Esophagus (tissue), 2 donors: ENCODE measurements around the gene KCNG2. TPM values are rescaled to one million over a fixed set of nuclear protein-coding genes. Genes with fewer than 3 reads are reported as not detected.

Experiments
- H3K27ac ChIP-seq, 2 donors: one replicate each; pipeline ENCODE4 v1.5.1; 2013; ENCODE audit warnings: low read depth in 2 of 2, mild to moderate bottlenecking in 2 of 2, inconsistent platforms in 1 of 2, low read length in 1 of 2, moderate library complexity in 1 of 2
- H3K27me3 ChIP-seq, 2 donors: one replicate each; pipeline ENCODE4 v1.6.1; 2013; ENCODE audit warnings: low read length in 2 of 2, control low read depth in 1 of 2, mild to moderate bottlenecking in 1 of 2; ENCODE audit not compliant: insufficient read depth in 2 of 2, control insufficient read depth in 1 of 2
- H3K36me3 ChIP-seq, 2 donors: one replicate each; pipeline ENCODE4 v1.6.1; 2013; ENCODE audit warnings: low read length in 1 of 2; ENCODE audit not compliant: control insufficient read depth in 2 of 2, insufficient read depth in 2 of 2
- H3K4me1 ChIP-seq, 2 donors: one replicate each; pipeline ENCODE4 v1.6.1; 2013; ENCODE audit warnings: low read length in 1 of 2; ENCODE audit not compliant: control insufficient read depth in 2 of 2, insufficient read depth in 2 of 2
- H3K4me3 ChIP-seq, 2 donors: one replicate each; pipeline ENCODE4 v1.5.1; 2013; ENCODE audit warnings: low read length in 2 of 2, mild to moderate bottlenecking in 2 of 2, low read depth in 1 of 2, moderate library complexity in 1 of 2
- H3K9me3 ChIP-seq, 2 donors: one replicate each; pipeline ENCODE4 v1.6.1; 2013; ENCODE audit warnings: mild to moderate bottlenecking in 2 of 2, low read depth in 1 of 2, low read length in 1 of 2, moderate library complexity in 1 of 2; ENCODE audit not compliant: control insufficient read depth in 2 of 2, insufficient read depth in 1 of 2
- WGBS, 2 donors: extraction: QIAGEN DNeasy Blood & Tissue Kit; methylation state at CpG; one replicate each; pipeline ENCODE4 v1.1.7; 2013; 5-methylcytosine and 5-hydroxymethylcytosine counted together
- polyA plus RNA-seq, 2 donors: library from polyadenylated mRNA; stranded (reverse); fragments of 200-250 nt; gene quantifications; one replicate each; pipeline ENCODE4 v1.2.3, GENCODE V29; 2013
- donor health status: healthy with polysubstance abuse.
- donor health status: Bipolar disorder and iron deficiency.

The KCNG2 gene
- polyA plus RNA-seq, 2 donors = 0.04 TPM; not detected in 1

GRCh38 chr18:79919089-79919488 is 121.4 kb downstream of the KCNG2 start:
- Histone ChIP-seq H3K36me3 (peaks cover 12 to 53% of the 10 kb centered on the region in 2 donors), H3K4me1 (no peaks in the 10 kb centered on the region), H3K27ac (no peak overlapping the region), H3K27me3 (no peaks in the 10 kb centered on the region), H3K4me3 (no peak overlapping the region), H3K9me3 (peaks cover 0 to 2% of the 10 kb centered on the region in 2 donors)
- WGBS, 2 donors = 96 to 98% methylated on average over 19 of the region's 19 CpGs

- peaks cover 4 to 38% of the 10 kb centered on the region in 2 donors for H3K36me3 ChIP-seq
- H3K27ac ChIP-seq = no peak overlapping the region
- H3K4me1 ChIP-seq = peaks cover 0 to 3% of the 10 kb centered on the region in 2 donors
- H3K27me3 ChIP-seq = no peaks in the 10 kb centered on the region
- no peaks in the 10 kb centered on the region for H3K9me3 ChIP-seq
- WGBS, 2 donors = 96 to 97% methylated on average over 22 to 24 of the region's 24 CpGs
- no peak overlapping the region for H3K4me3 ChIP-seq
Observed at GRCh38 chr18:79921984-79922965, 124.5 kb downstream of the KCNG2 start.

GRCh38 chr18:79922971-79923411 is 125.3 kb downstream of the KCNG2 start:
- H3K4me1 ChIP-seq = peaks cover 0 to 3% of the 10 kb centered on the region in 2 donors
- 85 to 92% methylated on average over 14 to 17 of the region's 17 CpGs for WGBS, 2 donors
- H3K9me3 ChIP-seq = no peaks in the 10 kb centered on the region
- H3K4me3 ChIP-seq = no peak overlapping the region
- H3K36me3 ChIP-seq = peaks cover 4 to 35% of the 10 kb centered on the region in 2 donors
- H3K27me3 ChIP-seq = no peaks in the 10 kb centered on the region
- no peak overlapping the region for H3K27ac ChIP-seq

GRCh38 chr18:79923896-79924585 is 126.3 kb downstream of the KCNG2 start:
- H3K4me3 ChIP-seq = no peak overlapping the region
- peaks cover under 1 to 31% of the 10 kb centered on the region in 2 donors for H3K36me3 ChIP-seq
- peaks cover 0 to 3% of the 10 kb centered on the region in 2 donors for H3K4me1 ChIP-seq
- H3K9me3 ChIP-seq = peaks cover 0 to 1% of the 10 kb centered on the region in 2 donors
- no peaks in the 10 kb centered on the region for H3K27me3 ChIP-seq
- no peak overlapping the region for H3K27ac ChIP-seq
- WGBS, 2 donors = 96 to 97% methylated on average over 26 of the region's 26 CpGs

GRCh38 chr18:79924814-79925731 is 127.3 kb downstream of the KCNG2 start:
- Histone ChIP-seq H3K36me3 (peaks cover 0 to 31% of the 10 kb centered on the region in 2 donors), H3K4me3 (no peak overlapping the region)

GRCh38 chr18:79926306-79926705 is 128.6 kb downstream of the KCNG2 start:
- peaks cover 0 to 3% of the 10 kb centered on the region in 2 donors for H3K4me1 ChIP-seq
- peaks cover 0 to 31% of the 10 kb centered on the region in 2 donors for H3K36me3 ChIP-seq
- H3K9me3 ChIP-seq = peaks cover 0 to 5% of the 10 kb centered on the region in 2 donors
- H3K27me3 ChIP-seq = no peaks in the 10 kb centered on the region
- H3K4me3 ChIP-seq = no peak overlapping the region
- H3K27ac ChIP-seq = no peak overlapping the region
- WGBS, 2 donors = 94% methylated on average over 11 of the region's 11 CpGs

More at GRCh38 chr18:79924814-79925731, 127.3 kb downstream of the KCNG2 start:
- Histone ChIP-seq H3K27me3 (no peaks in the 10 kb centered on the region), H3K4me1 (peaks cover 0 to 3% of the 10 kb centered on the region in 2 donors), H3K9me3 (peaks cover 0 to 5% of the 10 kb centered on the region in 2 donors), H3K27ac (no peak overlapping the region)
- 69 to 74% methylated on average over 25 of the region's 25 CpGs for WGBS, 2 donors

GRCh38 chr18:79926715-79927606 is 129.2 kb downstream of the KCNG2 start:
- Histone ChIP-seq H3K27ac (no peak overlapping the region), H3K27me3 (no peaks in the 10 kb centered on the region), H3K4me3 (no peak overlapping the region), H3K36me3 (peaks cover 0 to 28% of the 10 kb centered on the region in 2 donors), H3K9me3 (peaks cover 0 to 5% of the 10 kb centered on the region in 2 donors), H3K4me1 (peaks cover 0 to 3% of the 10 kb centered on the region in 2 donors)
- WGBS, 2 donors = 86 to 89% methylated on average over 21 of the region's 21 CpGs
